ENCODE measurements around the gene CFAP20DC.

CFAP20DC gene

DNA sequence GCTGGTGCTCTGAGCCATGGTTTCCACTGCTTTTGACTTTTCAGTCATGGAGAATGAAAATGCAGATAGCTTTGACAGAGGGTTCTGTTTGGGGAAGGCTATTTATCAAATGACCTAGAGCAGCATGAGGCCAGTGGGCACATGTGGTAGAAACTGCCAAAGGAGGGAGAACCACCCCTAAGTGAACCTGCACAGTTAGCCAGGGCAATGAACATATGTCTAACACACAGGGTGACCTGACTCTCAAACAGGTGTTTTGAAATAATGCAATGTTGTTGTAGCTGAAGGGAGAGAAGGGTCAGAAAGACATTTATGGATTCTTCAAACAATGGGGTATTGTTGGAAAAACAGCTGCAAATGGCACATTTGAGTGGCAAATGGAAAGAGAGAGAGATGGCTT lies 208.9 kb downstream of the CFAP20DC start:
- H3K4me3 ChIP-seq (ENCODE audit: low read depth, low read length): no peak overlapping the region
- no peak for DNase-seq (ENCODE audit: low read depth)
- TF ChIP-seq, protein P1, sequence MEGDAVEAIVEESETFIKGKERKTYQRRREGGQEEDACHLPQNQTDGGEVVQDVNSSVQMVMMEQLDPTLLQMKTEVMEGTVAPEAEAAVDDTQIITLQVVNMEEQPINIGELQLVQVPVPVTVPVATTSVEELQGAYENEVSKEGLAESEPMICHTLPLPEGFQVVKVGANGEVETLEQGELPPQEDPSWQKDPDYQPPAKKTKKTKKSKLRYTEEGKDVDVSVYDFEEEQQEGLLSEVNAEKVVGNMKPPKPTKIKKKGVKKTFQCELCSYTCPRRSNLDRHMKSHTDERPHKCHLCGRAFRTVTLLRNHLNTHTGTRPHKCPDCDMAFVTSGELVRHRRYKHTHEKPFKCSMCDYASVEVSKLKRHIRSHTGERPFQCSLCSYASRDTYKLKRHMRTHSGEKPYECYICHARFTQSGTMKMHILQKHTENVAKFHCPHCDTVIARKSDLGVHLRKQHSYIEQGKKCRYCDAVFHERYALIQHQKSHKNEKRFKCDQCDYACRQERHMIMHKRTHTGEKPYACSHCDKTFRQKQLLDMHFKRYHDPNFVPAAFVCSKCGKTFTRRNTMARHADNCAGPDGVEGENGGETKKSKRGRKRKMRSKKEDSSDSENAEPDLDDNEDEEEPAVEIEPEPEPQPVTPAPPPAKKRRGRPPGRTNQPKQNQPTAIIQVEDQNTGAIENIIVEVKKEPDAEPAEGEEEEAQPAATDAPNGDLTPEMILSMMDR (IDR thresholded peaks at IDR 0.05; ENCODE audit: low read depth, low read length, missing control alignments): no peak

DNA sequence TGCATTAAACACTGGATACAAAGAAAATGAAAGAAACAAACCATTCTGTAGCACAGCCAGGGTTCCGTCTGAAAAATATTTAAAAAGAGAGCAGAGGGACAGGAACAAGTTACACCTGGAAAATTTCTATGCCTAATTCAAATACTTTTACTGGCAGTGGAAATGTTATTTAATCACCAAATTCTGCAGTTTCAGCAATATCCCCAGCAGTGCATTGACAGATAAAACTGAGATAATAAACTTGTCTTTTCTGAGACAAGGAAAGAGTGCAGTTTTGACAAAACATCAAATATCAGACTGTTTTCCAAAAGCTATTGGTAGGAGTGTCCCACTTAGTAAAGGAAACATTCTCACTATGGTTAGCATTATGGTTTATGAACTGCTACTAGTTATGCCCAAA lies 209.9 kb downstream of the CFAP20DC start:
- DNase-seq (ENCODE audit: low read depth): no peak
- no peak overlapping the region for H3K4me3 ChIP-seq (ENCODE audit: low read depth, low read length)
- TF ChIP-seq, protein P1 (IDR thresholded peaks at IDR 0.05; ENCODE audit: low read depth, low read length, missing control alignments): no peak

- TF ChIP-seq, protein P1 (IDR thresholded peaks at IDR 0.05; ENCODE audit: low read depth, low read length, missing control alignments): no peak
- no peak overlapping the region for H3K4me3 ChIP-seq (ENCODE audit: low read depth, low read length)
- no peak for DNase-seq (ENCODE audit: low read depth)
Measured at GRCh38 chr3:58839187-58839586, 210.6 kb downstream of the CFAP20DC start.

GRCh38 chr3:58837856-58838255 lies 212.0 kb downstream of the CFAP20DC start:
- DNase-seq (ENCODE audit: low read depth): no peak
- TF ChIP-seq, protein P1 (IDR thresholded peaks at IDR 0.05; ENCODE audit: low read depth, low read length, missing control alignments): no peak
- no peak overlapping the region for H3K4me3 ChIP-seq (ENCODE audit: low read depth, low read length)

- no peak overlapping the region for H3K4me3 ChIP-seq (ENCODE audit: low read depth, low read length)
- TF ChIP-seq, protein P1 (IDR thresholded peaks at IDR 0.05; ENCODE audit: low read depth, low read length, missing control alignments): no peak
- no peak for DNase-seq (ENCODE audit: low read depth)
Measured at GRCh38 chr3:58837141-58837843, 212.5 kb downstream of the CFAP20DC start.

- no peak for DNase-seq (ENCODE audit: low read depth)
- TF ChIP-seq, protein P1 (IDR thresholded peaks at IDR 0.05; ENCODE audit: low read depth, low read length, missing control alignments): no peak
- H3K4me3 ChIP-seq (ENCODE audit: low read depth, low read length): no peak overlapping the region
Measured at GRCh38 chr3:58835086-58835485, 214.7 kb downstream of the CFAP20DC start.

DNA sequence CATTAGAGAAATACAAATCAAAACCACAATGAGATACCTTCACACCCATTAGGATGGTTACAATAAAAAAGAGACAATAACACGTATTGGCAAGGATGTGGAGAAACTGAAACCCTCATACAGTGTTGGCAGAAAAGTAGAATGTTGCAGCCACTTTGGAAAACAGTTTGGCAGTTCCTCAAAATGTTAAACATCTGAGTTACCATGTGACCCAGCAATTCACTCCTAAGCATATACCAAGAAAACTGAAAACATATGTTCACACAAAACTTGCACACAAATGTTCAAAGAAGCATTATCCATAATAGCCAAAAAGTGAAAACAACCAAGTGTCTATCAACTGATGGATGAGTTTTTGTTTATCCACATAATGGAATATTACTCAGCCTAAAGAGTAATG lies 216.3 kb downstream of the CFAP20DC start:
- H3K4me3 ChIP-seq (ENCODE audit: low read depth, low read length): no peak overlapping the region
- DNase-seq (ENCODE audit: low read depth): no peak
- TF ChIP-seq, protein P1 (IDR thresholded peaks at IDR 0.05; ENCODE audit: low read depth, low read length, missing control alignments): no peak

All from GM12864 (cell line).